Medulla oblongata (tissue), 1 donor: ENCODE data around the gene KRCC1.
"Not testable (repeated sequence)": the region's sequence is repeated elsewhere in the genome, so short reads cannot be mapped to it uniquely, and the experiment has no call there.

Experiments
- DNase-seq: peaks from one replicate; pipeline ENCODE4 v3.0.0-alpha.2; 2015; ENCODE audit errors: extremely low spot score

KRCC1 gene

GRCh38 chr2:88002359-88002707 is 53.2 kb downstream of the KRCC1 start:
- no peak for DNase-seq

GRCh38 chr2:88000474-88000873 is 55.1 kb downstream of the KRCC1 start:
- DNase-seq, result not testable (repeated sequence)

- DNase-seq, result peak; percentile 0
Measured at GRCh38 chr2:87996570-87996969, 59.0 kb downstream of the KRCC1 start.

GRCh38 chr2:87995756-87996155 is 59.8 kb downstream of the KRCC1 start:
- DNase-seq, result peak; percentile 1

GRCh38 chr2:87994304-87994850 is 61.2 kb downstream of the KRCC1 start:
- DNase-seq, result not testable (repeated sequence)

- DNase-seq, result not testable (repeated sequence)
Measured at GRCh38 chr2:87992569-87992968, 63.0 kb downstream of the KRCC1 start.

- DNase-seq, result not testable (repeated sequence)
Measured at GRCh38 chr2:87987473-87987872, 68.1 kb downstream of the KRCC1 start.

- DNase-seq, result not testable (repeated sequence)
Measured at GRCh38 chr2:87985902-87986301, 69.7 kb downstream of the KRCC1 start.

- DNase-seq, result not testable (repeated sequence)
Measured at GRCh38 chr2:87981182-87981581, 74.4 kb downstream of the KRCC1 start.
